ENCODE measurements around the gene FER. TPM values are rescaled to one million over a fixed set of nuclear protein-coding genes. Genes with fewer than 3 reads are reported as not detected.

Gene FER
- total and polyA plus RNA-seq, 2 of the 8 experiments (the other 6 are each of a cell fraction or from before 2014, with no cell fraction given): 1.3 to 15.8 TPM

DNA sequence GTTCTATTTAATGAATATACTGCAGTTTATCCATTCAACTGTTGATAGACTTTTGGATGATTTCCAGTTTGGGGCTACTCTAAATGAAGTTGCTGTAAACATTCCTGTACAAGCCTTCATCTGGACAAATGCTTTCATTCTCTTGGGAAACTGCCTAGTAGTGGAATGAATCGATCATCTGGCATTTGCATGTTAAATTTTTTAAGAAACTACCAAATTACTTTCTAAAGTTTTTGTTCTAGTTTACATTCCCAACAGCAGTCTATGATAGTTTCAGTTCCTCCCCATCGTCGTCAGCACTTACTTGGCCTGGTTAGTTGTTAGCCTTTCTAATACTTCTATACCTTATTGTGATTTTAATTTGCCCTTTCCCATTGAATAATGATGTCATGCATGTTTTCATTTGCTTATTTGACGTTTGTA lies 306.3 kb downstream of the FER start:
- H4K5ac ChIP-seq (ENCODE audit: insufficient read length, low read depth, low read length): no peak overlapping the region
- no peak overlapping the region for H3K4ac ChIP-seq (replicated peaks; ENCODE audit: insufficient read length, low read depth, low read length)
- H4K91ac ChIP-seq (replicated peaks; ENCODE audit: insufficient read length, low read length): no peak overlapping the region
- ChIA-PET CTCF (ENCODE audit: partially characterized antibody) (no interaction called here), POLR2A (ENCODE audit: partially characterized antibody) (no interaction called here)
- H3K79me1 ChIP-seq (ENCODE audit: low read depth, low read length): no peaks in the 10 kb centered on the region
- H3K4me1 ChIP-seq (replicated peaks in 1 of 4; ENCODE audit: control insufficient read depth in 3 of 4, insufficient read depth in 4 of 4, low read length in 3 of 4): no peaks in the 10 kb centered on the region
- no peak overlapping the region for H2BK15ac ChIP-seq (ENCODE audit: low read length)
- H3K36me3 ChIP-seq (ENCODE audit: control insufficient read depth in 2 of 4, insufficient read depth in 4 of 4, low read length in 3 of 4): no peaks in the 10 kb centered on the region; a peak in 1 of 8 replicates
- H3K79me2 ChIP-seq (ENCODE audit: control insufficient read depth in 1 of 2, insufficient read depth in 2 of 2, low read length in 2 of 2): no peaks in the 10 kb centered on the region
- no peaks in the 10 kb centered on the region for H3K23me2 ChIP-seq (ENCODE audit: low read depth, low read length)
- WGBS, 2 experiments (ENCODE audit: extremely low coverage in 1 of 2, insufficient coverage in 1 of 2, insufficient read length in 1 of 2, insufficient replicate concordance in 2 of 2, low coverage in 1 of 2, low lambda C conversion rate in 2 of 2, missing lambda C conversion rate in 1 of 2): 87% methylated on average over 4 of the region's 4 CpGs; no CpG with 5 or more reads in 1 of the 2 experiments
- no peak overlapping the region for H2AK5ac ChIP-seq (ENCODE audit: low read depth, low read length)
- H2BK12ac ChIP-seq (ENCODE audit: low read depth, low read length): no peak overlapping the region
- H3K23ac ChIP-seq (ENCODE audit: insufficient read length): no peak overlapping the region
- no peak overlapping the region for H3K4me3 ChIP-seq (ENCODE audit: extremely low read depth in 1 of 4, insufficient read depth in 2 of 4, low read depth in 3 of 4, low read length in 4 of 4)
- no peaks in the 10 kb centered on the region for H4K20me1 ChIP-seq (replicated peaks in 1 of 2; ENCODE audit: control insufficient read depth in 1 of 2, insufficient read depth in 2 of 2, low read length in 2 of 2)
- no peak overlapping the region for H3K18ac ChIP-seq (ENCODE audit: extremely low read depth, low read length)
- no peak overlapping the region for H3K4me2 ChIP-seq (ENCODE audit: insufficient read depth in 1 of 2, low read depth in 2 of 2, low read length in 2 of 2)
- no peak overlapping the region for H4K8ac ChIP-seq (ENCODE audit: extremely low read depth, insufficient read depth, low read length)
- no peaks in the 10 kb centered on the region for H3K9me3 ChIP-seq (ENCODE audit: insufficient read depth in 2 of 2, low read depth in 1 of 2, low read length in 1 of 2)
- H2BK5ac ChIP-seq (ENCODE audit: low read depth, low read length): no peak overlapping the region
- no peak overlapping the region for H2AFZ ChIP-seq (ENCODE audit: low read length)
- no peak for DNase-seq (ENCODE audit: low read depth in 1 of 2, low spot score in 2 of 2)
- no peak overlapping the region for H2BK20ac ChIP-seq (ENCODE audit: low read length)
- no peak overlapping the region for H3K27ac ChIP-seq (ENCODE audit: low read depth, low read length)
- no peak overlapping the region for H3K9ac ChIP-seq (replicated peaks in 1 of 4; ENCODE audit: extremely low read depth in 1 of 4, low read depth in 3 of 4, low read length in 3 of 4)
- no peak overlapping the region for H2BK120ac ChIP-seq (replicated peaks; ENCODE audit: low read depth, low read length)
- no peak for FAIRE-seq
- TF ChIP-seq JUN (IDR thresholded peaks at IDR 0.05; ENCODE audit: low read depth, low read length): no peak
- TF ChIP-seq ZNF274 (IDR thresholded peaks at IDR 0.05; ENCODE audit: borderline replicate concordance, extremely low read depth, low read length): no peak
- no peak for TF ChIP-seq CHD1 (IDR thresholded peaks at IDR 0.05; ENCODE audit: low read depth, low read length)
- no peak for TF ChIP-seq NRF1 (IDR thresholded peaks at IDR 0.05; ENCODE audit: low read depth, low read length)
- TF ChIP-seq PHF8 (conservative IDR thresholded peaks at IDR 0.05; ENCODE audit: low read depth, low read length): no peak
- no peak for TF ChIP-seq ASH2L (IDR thresholded peaks at IDR 0.05; ENCODE audit: low read length)
- TF ChIP-seq, protein P1, sequence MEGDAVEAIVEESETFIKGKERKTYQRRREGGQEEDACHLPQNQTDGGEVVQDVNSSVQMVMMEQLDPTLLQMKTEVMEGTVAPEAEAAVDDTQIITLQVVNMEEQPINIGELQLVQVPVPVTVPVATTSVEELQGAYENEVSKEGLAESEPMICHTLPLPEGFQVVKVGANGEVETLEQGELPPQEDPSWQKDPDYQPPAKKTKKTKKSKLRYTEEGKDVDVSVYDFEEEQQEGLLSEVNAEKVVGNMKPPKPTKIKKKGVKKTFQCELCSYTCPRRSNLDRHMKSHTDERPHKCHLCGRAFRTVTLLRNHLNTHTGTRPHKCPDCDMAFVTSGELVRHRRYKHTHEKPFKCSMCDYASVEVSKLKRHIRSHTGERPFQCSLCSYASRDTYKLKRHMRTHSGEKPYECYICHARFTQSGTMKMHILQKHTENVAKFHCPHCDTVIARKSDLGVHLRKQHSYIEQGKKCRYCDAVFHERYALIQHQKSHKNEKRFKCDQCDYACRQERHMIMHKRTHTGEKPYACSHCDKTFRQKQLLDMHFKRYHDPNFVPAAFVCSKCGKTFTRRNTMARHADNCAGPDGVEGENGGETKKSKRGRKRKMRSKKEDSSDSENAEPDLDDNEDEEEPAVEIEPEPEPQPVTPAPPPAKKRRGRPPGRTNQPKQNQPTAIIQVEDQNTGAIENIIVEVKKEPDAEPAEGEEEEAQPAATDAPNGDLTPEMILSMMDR (IDR thresholded peaks at IDR 0.05; ENCODE audit: control extremely low read depth in 1 of 3, insufficient read depth in 1 of 3, low read depth in 1 of 3, low read length in 3 of 3): no peak
- no peaks in the 10 kb centered on the region for H3K27me3 ChIP-seq (replicated peaks in 1 of 4; ENCODE audit: control insufficient read depth in 3 of 4, extremely low read depth in 1 of 4, insufficient read depth in 3 of 4, low read length in 3 of 4)
- no peak overlapping the region for H3K14ac ChIP-seq (ENCODE audit: insufficient read length)
- H3K56ac ChIP-seq (replicated peaks; ENCODE audit: insufficient read length, low read depth, low read length): no peak overlapping the region
